C4-2B (cell line): Measurements from ENCODE around the gene DMAC2.

Source experiments
- CTCF ChIP-seq: fragments of 450-650 bp; conservative IDR thresholded peaks from 2 replicates; pipeline ENCODE4 v1.5.1; 2017; ENCODE audit warnings: mild to moderate bottlenecking
- ZFX ChIP-seq: fragments of 450-650 bp; IDR thresholded peaks from 2 replicates; pipeline ENCODE4 v1.6.1; 2017

- TF ChIP-seq CTCF, result no peak
- TF ChIP-seq ZFX, result no peak
These were observed 32.4 kb downstream of the DMAC2 start for GRCh38 chr19:41407271-41407670.
